Posterior cingulate gyrus (tissue), 11 donors: Measurements from ENCODE around the gene HORMAD2.

ENCODE experiments used
- DNase-seq, 10 donors: peaks; one replicate each; pipeline versions ENCODE4 v3.0.0 to v3.0.0-alpha.2; 2020 to 2021; ENCODE audit warnings: mixed read lengths in 3 of 10
- intact Hi-C: fragments of 100-400 bp; cut with DNase I; formaldehyde crosslinking; loops from one replicate; pipeline ENCODE4 v1.15.1; 2023

HORMAD2 gene

DNA sequence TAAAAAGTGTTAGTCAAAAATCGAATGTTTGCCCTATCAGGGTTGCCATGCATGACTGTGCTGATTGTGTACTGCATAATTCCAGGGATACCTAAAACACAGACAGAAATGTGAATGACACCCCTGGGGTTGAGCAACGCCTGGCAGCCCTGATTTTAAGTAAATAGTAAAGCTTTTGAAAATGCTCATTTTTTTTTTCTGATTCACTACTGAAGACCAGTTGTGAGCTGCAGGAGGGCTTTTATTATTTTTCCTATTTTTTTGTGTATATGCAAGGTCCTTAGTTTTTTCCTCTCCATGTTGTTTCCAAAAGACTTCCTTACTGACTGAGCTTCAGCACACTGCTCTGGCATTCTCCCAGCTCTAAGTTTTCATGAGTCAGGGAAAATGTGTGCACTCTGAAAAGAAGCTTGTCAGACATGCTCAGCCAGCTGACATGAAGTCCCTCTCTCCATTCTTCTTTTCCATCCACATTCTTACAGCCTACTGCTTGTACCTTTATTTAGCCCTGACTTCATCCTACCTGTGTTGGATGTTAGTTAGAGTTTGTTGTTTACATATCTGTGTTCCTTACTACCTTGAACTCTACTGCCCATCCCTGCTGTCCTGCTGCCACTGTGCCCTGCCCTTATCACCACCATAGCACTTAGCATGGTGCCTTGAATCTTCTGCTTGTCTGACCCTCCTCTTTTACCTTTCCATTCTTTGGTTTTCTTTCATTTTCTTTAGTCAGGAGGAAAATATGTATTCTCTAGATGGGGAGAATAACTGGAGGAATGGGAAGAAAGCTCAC lies 79.5 kb downstream of the HORMAD2 start:
- intact Hi-C loops = no loop called here
- DNase-seq = no peak

DNA sequence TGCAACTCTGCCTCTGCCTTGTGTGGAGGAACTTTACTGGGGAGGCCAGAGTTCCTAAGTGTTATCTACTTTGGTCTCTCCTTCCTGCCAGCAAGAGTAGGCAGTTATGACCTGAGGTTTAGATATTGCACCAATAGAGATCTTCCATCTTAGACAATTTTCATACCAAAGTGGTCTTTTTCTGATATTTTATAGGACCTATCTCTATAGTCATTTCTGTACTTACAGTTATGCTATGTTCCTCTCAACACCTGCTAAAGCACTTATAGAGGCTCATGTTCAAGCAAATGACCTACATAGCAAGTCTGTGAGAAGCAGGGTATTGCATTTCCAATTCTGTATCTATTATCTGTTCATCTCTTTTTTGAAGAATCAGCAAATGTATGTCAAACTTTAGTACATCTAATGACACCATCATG lies 80.8 kb downstream of the HORMAD2 start:
- DNase-seq = no peak
- intact Hi-C loops = no loop called here

DNA sequence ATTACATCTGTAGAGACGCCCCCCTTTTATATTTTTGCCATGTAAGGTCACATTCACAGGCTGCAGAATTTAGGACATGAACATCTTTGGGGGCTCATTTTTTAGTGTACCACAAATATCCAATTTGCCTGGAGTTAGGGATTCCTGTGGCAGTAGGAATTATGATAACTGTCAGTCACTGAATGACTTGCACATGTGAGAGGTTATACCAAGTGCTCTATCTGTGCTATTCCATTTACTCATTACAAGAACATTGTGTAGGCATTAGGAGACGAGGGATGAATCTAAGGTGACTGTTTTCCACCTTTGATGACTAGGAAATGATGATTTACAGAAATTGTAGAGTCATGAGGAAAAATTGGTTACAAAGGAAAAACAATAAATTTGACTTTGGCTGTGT lies 87.0 kb downstream of the HORMAD2 start:
- no peak for DNase-seq
- intact Hi-C loops = no loop called here

DNA sequence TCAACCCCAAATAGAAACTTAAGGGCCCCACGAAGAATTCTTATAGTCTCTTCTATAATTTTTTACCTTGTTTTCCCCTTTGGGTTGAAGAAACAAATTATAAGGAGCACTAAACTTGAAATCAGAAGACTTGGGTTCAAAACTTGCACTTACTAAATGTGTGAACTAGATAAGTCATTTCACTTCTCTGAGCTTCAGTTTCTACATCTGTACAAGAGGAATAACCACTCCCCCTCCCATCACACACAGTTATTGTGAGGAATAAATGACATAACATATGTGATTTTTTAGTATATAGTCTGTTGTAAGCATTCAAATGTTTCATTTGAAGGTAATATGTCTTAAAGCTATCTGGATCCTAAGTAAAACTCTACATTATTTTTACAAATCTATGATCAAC lies 87.5 kb downstream of the HORMAD2 start:
- intact Hi-C loops = no loop called here
- DNase-seq = no peak

- intact Hi-C loops = no loop called here
- DNase-seq = no peak
These were observed 88.7 kb downstream of the HORMAD2 start for GRCh38 chr22:30169002-30169401.

- DNase-seq = no peak
- intact Hi-C loops = no loop called here
These were observed 89.9 kb downstream of the HORMAD2 start for GRCh38 chr22:30170129-30170528.

DNA sequence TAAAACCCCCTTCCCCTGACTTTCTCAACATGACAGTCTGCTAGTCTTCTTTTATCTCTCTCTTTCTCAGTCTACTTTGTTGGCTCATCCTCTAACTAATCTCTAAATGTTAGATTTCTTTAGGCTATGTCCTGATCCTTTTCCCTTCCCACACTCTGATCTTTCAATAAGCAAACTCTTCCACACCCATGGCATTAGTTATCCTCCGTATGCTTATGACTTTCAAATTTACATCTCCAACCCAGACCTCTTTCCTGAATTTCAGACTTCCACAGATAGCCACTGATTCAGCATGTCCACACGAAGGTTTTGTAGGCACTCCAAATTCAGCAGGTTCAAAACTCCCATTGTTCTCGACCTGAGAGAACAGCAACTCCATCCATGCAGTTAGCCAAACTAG lies 90.7 kb downstream of the HORMAD2 start:
- intact Hi-C loops = no loop called here
- no peak for DNase-seq

GRCh38 chr22:30175690-30176288 lies 95.5 kb downstream of the HORMAD2 start:
- no peak for DNase-seq
- intact Hi-C loops = no loop called here

GRCh38 chr22:30176431-30176830 lies 96.2 kb downstream of the HORMAD2 start:
- no peak for DNase-seq
- intact Hi-C loops = no loop called here

DNA sequence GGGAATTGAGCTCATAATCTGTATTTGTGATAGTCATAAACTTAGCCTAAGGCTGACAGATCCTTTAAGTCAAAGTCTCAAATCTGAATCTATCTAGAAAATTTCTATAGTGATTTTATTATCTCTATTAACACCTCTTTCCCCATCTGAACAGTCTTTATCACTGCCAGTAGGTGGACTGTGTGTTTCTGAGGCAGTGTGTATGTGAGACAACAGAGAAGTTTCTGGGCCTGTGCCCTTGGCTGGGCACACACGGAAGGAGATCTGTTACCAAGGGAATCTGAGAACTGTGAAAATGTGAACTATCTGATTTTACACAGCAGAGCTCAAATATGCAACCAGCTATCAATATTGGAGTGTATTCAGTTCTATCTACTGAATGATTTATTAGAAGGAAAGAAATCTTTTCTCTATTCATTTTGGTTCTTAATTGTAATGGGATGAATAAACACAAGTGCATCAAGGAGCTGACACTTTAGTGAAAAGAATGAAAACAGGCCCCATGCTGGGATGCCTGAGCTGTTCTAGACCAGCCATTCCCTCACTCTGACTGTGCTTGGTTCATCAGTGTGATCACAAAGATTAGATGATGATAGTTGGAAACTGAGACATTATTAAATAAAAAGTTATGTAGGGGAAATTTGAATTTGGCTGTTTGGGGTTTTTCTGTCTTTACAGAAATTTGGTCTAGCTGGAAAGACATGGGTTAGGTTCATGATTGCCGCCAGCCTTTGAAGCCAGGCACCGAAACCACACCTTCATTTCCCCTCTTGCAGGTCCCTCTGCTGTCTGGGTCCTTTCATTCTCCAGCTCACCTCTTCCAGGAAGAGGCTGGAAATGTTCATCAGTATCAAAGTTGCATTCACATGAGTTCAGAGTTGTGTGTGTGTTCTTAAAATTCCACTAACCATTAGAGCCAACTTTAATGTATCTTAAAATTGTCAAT lies 98.2 kb downstream of the HORMAD2 start:
- intact Hi-C loops = no loop called here
- no peak for DNase-seq

GRCh38 chr22:30180616-30181015 lies 100.4 kb downstream of the HORMAD2 start:
- intact Hi-C loops = no loop called here
- DNase-seq = no peak

DNA sequence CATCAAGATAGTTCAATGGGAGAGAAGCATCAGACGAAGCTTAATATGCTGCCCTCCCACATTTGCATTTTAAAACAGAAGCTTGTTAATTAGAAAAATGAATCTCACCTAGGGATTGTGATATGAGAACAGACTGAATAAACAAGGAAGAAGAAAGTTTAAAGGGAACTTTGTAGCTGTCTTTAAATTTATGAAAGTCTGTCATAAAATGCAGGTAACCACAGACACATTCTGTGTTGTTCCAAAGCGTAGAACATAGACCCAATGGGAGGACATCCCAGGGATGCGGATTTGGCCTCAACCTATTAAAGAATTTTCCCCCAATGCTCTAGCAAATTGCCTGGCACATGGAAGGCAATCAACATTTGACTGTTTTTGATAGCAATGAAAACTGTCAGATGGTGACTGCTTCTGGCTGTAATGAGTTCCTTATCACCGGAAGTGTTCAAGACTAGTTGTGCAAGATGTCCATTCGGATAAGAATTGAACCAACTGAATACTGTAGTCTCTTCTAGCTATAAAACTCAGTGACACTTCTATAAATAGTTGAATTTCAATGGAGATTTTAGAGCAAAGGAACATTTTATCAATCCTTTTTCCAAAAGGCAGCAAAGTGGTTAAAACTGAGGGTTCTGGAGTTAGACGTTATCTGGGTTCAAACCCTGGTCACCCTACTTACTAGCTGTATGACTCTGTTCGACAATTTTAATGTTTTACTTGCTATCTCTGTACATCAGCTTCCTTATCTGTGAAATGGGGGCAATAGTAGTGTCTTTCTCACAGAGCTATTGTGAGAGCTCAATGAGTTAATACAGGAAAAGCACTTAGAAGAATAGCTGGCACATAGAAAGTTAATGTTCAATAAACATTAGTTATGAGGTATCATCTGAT lies 101.4 kb downstream of the HORMAD2 start:
- DNase-seq = no peak
- intact Hi-C loops = no loop called here

DNA sequence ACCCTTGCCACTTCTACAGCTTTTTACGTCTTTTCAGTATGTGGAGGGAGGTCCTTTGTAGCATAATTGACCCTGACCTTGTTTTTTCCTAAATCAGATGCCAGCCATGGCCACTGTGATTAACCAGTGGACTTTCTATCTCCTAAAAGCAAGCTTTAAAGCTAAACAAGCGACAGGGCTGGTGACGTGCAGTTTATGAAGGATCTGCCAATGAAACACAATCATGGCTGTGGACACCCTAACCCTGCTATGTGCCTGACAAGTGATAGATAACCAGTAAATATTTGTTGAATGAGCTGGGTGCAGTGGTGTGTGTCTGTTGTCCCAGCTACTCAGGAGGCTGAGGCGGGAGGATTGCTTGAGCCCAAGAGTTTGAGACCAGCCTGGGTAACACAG lies 102.1 kb downstream of the HORMAD2 start:
- no peak for DNase-seq
- intact Hi-C loops = no loop called here

DNA sequence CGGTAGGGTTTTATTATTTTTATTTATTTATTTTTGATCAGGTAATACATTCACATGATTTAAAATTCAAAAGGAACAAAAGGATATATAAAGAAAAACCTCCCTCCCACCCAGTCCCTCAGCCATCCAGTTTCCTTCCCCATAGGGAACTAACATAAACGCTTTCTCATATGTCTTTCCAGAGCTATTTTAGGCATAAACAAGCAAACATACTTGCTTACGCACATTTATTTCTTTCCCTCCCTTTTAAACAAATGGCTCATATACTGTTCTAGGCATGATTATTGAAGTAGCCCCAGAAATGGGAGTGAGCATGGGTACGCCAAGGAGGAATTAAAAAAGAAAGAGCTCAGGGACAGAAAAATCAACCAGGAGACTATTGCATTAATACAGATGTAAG lies 102.6 kb downstream of the HORMAD2 start:
- no peak for DNase-seq

DNA sequence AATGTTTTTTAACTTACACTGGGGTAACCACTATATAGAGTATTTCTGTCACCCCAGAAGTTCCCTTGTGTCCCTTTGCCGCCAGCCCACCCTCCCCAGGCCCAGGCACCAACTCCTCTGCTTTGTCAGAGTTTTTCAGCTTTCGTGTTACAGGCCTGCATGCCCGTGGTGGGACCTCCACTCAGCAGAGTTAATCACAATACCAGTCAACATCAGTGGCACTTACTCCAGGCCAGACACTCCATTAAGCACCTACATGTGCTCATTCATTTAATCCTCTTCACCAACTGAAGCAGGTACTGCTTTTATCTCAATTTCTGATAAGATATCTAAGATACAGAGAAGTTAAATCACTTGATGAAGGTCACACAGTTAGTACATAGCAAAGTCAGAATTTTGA lies 103.0 kb downstream of the HORMAD2 start:
- intact Hi-C loops = no loop called here

More for the DNA sequence above, 102.6 kb downstream of the HORMAD2 start:
- intact Hi-C loops = no loop called here

GRCh38 chr22:30183861-30184278 lies 103.6 kb downstream of the HORMAD2 start:
- intact Hi-C loops = no loop called here
- no peak for DNase-seq

More for the DNA sequence above, 103.0 kb downstream of the HORMAD2 start:
- DNase-seq = no peak

GRCh38 chr22:30185129-30185528 lies 104.9 kb downstream of the HORMAD2 start:
- no peak for DNase-seq
- intact Hi-C loops = no loop called here

GRCh38 chr22:30185549-30185948 lies 105.3 kb downstream of the HORMAD2 start:
- intact Hi-C loops = no loop called here
- no peak for DNase-seq

DNA sequence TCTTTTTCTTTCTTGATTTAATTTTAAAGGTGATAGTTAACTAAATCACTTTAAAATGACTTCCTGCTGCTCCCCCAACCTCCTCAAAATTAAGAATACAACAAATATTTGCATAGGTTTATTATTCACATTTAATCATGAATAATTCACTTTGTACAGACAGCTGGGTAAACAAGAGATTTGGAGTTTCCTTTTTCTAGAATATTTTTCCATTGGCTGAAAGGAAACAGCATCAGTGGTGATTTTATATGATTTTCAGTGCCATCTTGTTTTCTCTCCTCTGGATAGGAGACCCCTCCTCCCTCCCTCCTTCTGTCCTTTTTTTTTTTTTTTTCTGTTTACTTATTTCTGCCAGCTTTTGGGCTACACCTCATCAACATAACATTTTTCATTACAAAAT lies 105.8 kb downstream of the HORMAD2 start:
- no peak for DNase-seq
- intact Hi-C loops = no loop called here

DNA sequence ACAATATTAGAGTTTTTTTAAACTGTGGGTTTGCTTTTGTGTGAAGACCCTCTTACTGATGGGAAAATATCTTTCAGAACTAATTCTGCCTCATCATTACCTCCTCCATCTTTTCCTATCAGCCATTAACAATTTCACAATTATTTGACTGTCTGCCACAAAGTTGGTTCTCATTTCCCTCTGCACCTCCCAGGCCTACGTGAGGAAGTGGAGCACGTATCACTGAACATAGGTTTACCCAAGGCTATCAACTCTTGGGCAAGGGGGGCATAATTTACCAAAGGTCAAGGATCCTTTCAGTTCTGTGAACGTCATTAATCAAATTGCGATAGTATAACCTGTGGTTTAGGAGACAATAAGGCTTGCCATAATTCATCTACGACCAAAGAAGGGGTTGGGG lies 106.2 kb downstream of the HORMAD2 start:
- intact Hi-C loops = no loop called here

More for the DNA sequence above, 106.2 kb downstream of the HORMAD2 start:
- no peak for DNase-seq
